ENCODE results near the gene PPP1R27.

Gene PPP1R27

GRCh38 chr17:81805707-81806460, 29.0 kb downstream of the PPP1R27 start:
- no peaks in the 10 kb centered on the region for H3K36me3 ChIP-seq
- DNase-seq, result no peak
- peaks cover 75% of the 10 kb centered on the region for H3K27me3 ChIP-seq
- TF ChIP-seq, protein P1, sequence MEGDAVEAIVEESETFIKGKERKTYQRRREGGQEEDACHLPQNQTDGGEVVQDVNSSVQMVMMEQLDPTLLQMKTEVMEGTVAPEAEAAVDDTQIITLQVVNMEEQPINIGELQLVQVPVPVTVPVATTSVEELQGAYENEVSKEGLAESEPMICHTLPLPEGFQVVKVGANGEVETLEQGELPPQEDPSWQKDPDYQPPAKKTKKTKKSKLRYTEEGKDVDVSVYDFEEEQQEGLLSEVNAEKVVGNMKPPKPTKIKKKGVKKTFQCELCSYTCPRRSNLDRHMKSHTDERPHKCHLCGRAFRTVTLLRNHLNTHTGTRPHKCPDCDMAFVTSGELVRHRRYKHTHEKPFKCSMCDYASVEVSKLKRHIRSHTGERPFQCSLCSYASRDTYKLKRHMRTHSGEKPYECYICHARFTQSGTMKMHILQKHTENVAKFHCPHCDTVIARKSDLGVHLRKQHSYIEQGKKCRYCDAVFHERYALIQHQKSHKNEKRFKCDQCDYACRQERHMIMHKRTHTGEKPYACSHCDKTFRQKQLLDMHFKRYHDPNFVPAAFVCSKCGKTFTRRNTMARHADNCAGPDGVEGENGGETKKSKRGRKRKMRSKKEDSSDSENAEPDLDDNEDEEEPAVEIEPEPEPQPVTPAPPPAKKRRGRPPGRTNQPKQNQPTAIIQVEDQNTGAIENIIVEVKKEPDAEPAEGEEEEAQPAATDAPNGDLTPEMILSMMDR (IDR thresholded peaks at IDR 0.05; ENCODE audit: low read depth, low read length), result no peak
- H3K4me3 ChIP-seq (ENCODE audit: low read depth, low read length), result no peak overlapping the region
- no peaks in the 10 kb centered on the region for H3K4me1 ChIP-seq
- H3K9me3 ChIP-seq, result peaks cover 6% of the 10 kb centered on the region

DNA sequence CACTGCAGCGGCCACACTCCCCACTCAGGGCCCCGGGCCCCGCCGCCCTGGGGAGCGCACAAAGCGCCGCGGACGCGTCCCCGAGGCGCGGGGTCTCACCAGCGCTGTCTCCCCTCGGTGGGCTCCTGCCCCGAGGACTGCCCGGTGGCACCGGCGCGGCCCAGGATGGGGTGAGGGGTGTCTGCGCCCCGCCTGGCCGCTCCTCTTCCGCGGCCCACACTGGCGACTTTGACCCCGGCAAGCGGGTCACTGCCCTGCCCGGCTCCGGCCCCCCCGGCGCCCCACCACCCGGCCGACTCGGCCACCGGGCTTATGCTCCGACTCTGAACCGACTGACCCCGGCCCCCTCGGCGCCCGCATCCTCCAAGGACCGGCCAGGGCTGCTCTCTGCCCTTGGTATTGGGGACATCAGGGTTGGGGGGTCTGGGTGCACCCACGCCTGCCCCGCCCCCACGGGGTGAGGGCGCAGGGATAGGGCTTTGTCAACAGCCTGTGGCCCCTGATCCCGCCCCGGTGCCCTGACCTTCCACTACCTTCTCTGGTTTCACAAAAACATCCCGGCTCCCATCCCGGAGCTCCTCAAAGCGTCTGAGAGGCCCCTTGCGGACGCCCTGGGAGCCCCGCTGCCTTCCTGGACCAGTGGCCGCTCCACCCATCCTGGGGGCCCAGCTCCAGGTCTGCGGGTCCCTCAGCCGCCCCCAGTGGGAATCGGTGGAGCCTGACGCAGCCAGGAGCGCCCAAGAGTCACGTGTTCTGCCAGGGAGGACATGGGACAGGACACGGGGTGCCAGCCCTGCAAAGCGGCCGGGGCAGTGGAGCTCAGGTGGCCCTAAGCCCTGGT, 30.1 kb downstream of the PPP1R27 start:
- H3K27me3 ChIP-seq, result peaks cover 86% of the 10 kb centered on the region
- TF ChIP-seq, protein P1 (IDR thresholded peaks at IDR 0.05; ENCODE audit: low read depth, low read length), result no peak
- DNase-seq, result no peak

DNA sequence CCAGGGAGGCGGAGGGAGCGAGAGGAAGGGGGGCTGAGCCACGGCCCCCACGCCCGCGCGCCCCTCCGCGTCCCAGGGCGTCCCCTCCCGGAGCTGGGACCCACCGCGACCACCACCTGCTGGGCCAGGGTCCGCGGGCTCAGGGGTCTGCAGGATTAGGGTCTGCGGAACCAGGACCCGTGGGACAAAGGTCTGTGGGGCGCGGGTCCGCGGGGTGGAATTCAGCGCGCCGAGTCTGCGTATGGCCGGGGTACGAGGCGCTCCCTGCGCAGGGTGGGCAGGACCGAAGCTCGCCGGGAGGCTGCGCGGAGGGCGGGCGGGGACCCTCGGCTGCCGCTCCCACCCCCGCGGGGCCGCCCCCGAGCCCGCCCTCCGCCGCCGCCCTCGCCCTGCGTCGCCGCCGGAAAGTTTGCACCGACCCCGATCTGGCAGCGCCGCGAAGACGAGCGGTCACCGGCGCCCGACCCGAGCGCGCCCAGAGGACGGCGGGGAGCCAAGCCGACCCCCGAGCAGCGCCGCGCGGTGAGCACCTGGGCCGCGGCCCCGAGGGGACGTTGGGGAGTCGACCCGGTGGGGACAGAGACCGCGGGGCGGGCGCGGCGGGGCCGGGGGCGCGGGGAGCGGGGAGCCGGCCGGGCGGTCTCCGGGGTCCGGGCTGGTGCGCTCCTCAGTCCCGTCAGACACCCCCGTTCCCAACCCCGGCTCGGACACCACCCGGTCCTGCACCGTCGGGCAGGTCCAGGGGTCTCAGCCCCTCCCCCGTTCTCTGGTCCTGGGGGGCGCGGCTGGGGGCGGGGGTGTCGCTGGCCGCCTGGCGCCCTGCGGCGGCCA, 30.9 kb downstream of the PPP1R27 start, which contains the start of gene GCGR:
Gene GCGR (plus strand): TSS at position 423 of the 831 bp plus-strand sequence. CDS start 4,869 bp downstream, outside the sequence.
- no peak for DNase-seq
- Histone ChIP-seq H3K9me3 (peaks cover 6% of the 10 kb centered on the region), H3K4me3 (ENCODE audit: low read depth, low read length) (no peak within 1 kb of the TSS), H3K27me3 (peaks cover 89% of the 10 kb centered on the region), H3K4me1 (no peaks in the 10 kb centered on the region), H3K36me3 (no peaks in the 10 kb centered on the region)
- TF ChIP-seq, protein P1 (IDR thresholded peaks at IDR 0.05; ENCODE audit: low read depth, low read length), result no peak

More for the DNA sequence above, 30.1 kb downstream of the PPP1R27 start:
- no peaks in the 10 kb centered on the region for H3K36me3 ChIP-seq
- H3K4me1 ChIP-seq, result no peaks in the 10 kb centered on the region
- peaks cover 6% of the 10 kb centered on the region for H3K9me3 ChIP-seq
- no peak overlapping the region for H3K4me3 ChIP-seq (ENCODE audit: low read depth, low read length)

GRCh38 chr17:81802856-81803643, 31.8 kb downstream of the PPP1R27 start:
- no peak for DNase-seq
- H3K9me3 ChIP-seq, result peaks cover 3% of the 10 kb centered on the region
- H3K4me1 ChIP-seq, result no peaks in the 10 kb centered on the region
- TF ChIP-seq, protein P1 (IDR thresholded peaks at IDR 0.05; ENCODE audit: low read depth, low read length), result no peak
- peaks cover 83% of the 10 kb centered on the region for H3K27me3 ChIP-seq
- H3K4me3 ChIP-seq (ENCODE audit: low read depth, low read length), result no peak overlapping the region
- no peaks in the 10 kb centered on the region for H3K36me3 ChIP-seq

- no peaks in the 10 kb centered on the region for H3K4me1 ChIP-seq
- DNase-seq, result no peak
- peaks cover 75% of the 10 kb centered on the region for H3K27me3 ChIP-seq
- no peaks in the 10 kb centered on the region for H3K36me3 ChIP-seq
- H3K9me3 ChIP-seq, result peaks cover 3% of the 10 kb centered on the region
- TF ChIP-seq, protein P1 (IDR thresholded peaks at IDR 0.05; ENCODE audit: low read depth, low read length), result no peak
- no peak overlapping the region for H3K4me3 ChIP-seq (ENCODE audit: low read depth, low read length)
Observed at GRCh38 chr17:81802048-81802758, 32.6 kb downstream of the PPP1R27 start.
